H9 (cell line): ENCODE results near the gene GLS. TPM values are rescaled to one million over a fixed set of nuclear protein-coding genes. Genes with fewer than 3 reads are reported as not detected.

ENCODE experiments used
- DNase-seq: peaks from one replicate; pipeline ENCODE4 v3.0.0-alpha.2; 2017
- H2AFZ ChIP-seq: one replicate; pipeline ENCODE4 v1.6.1; 2013; ENCODE audit warnings: mild to moderate bottlenecking, low read length, control low read depth, moderate library complexity
- H2AK5ac ChIP-seq: 2 replicates; pipeline ENCODE4 v1.6.1; 2013; ENCODE audit warnings: low read length, control low read depth, mixed read lengths; ENCODE audit not compliant: insufficient read length
- H2BK120ac ChIP-seq: one replicate; pipeline ENCODE4 v1.6.1; 2013; ENCODE audit warnings: low read depth, mild to moderate bottlenecking, low read length, control low read depth, inconsistent platforms; ENCODE audit not compliant: poor library complexity, severe bottlenecking
- H2BK12ac ChIP-seq: 2 replicates; pipeline ENCODE4 v1.6.1; 2013; ENCODE audit warnings: low read length, control low read depth, mixed read lengths, low read depth; ENCODE audit not compliant: insufficient read length
- H2BK15ac ChIP-seq: 2 replicates; pipeline ENCODE4 v1.6.1; 2013; ENCODE audit warnings: low read depth, low read length, control low read depth
- H2BK20ac ChIP-seq: one replicate; pipeline ENCODE4 v1.6.1; 2013; ENCODE audit warnings: low read depth, mild to moderate bottlenecking, low read length, control low read depth, inconsistent platforms; ENCODE audit not compliant: poor library complexity, severe bottlenecking
- H2BK5ac ChIP-seq: 2 replicates; pipeline ENCODE4 v1.6.1; 2013; ENCODE audit warnings: low read length, control low read depth, mixed read lengths; ENCODE audit not compliant: insufficient read length
- H3K14ac ChIP-seq: 2 replicates; pipeline ENCODE4 v1.6.1; 2013; ENCODE audit warnings: low read length, control low read depth; ENCODE audit not compliant: insufficient read depth
- H3K18ac ChIP-seq: 2 replicates; pipeline ENCODE4 v1.6.1; 2013; ENCODE audit warnings: low read depth, mild to moderate bottlenecking, mixed read lengths, low read length, control low read depth; ENCODE audit not compliant: insufficient read length
- H3K23ac ChIP-seq: 2 replicates; pipeline ENCODE4 v1.6.1; 2013; ENCODE audit warnings: low read length, control low read depth, mixed read lengths, low read depth; ENCODE audit not compliant: insufficient read length
- H3K23me2 ChIP-seq: 2 replicates; pipeline ENCODE4 v1.6.1; 2013; ENCODE audit warnings: low read depth, mild to moderate bottlenecking, mixed read lengths, low read length, control low read depth; ENCODE audit not compliant: insufficient read length, poor library complexity, severe bottlenecking
- H3K27ac ChIP-seq: 2 replicates; pipeline ENCODE4 v1.5.1; 2013; ENCODE audit warnings: low read length, control low read depth, mixed read lengths, low read depth; ENCODE audit not compliant: insufficient read length
- H3K27me3 ChIP-seq: 2 replicates; pipeline ENCODE4 v1.6.1; 2013; ENCODE audit warnings: low read length, control low read depth, inconsistent platforms; ENCODE audit not compliant: insufficient read depth
- H3K4ac ChIP-seq: 2 replicates; pipeline ENCODE4 v1.6.1; 2013; ENCODE audit warnings: low read depth, mild to moderate bottlenecking, control low read depth, inconsistent platforms, low read length, moderate library complexity
- H3K4me1 ChIP-seq: 2 replicates; pipeline ENCODE4 v1.6.1; 2013; ENCODE audit warnings: low read length, control low read depth, inconsistent platforms; ENCODE audit not compliant: insufficient read depth
- H3K4me2 ChIP-seq: 2 replicates; pipeline ENCODE4 v1.6.1; 2013; ENCODE audit warnings: low read length, control low read depth, mixed read lengths; ENCODE audit not compliant: insufficient read length, insufficient read depth
- H3K56ac ChIP-seq: 2 replicates; pipeline ENCODE4 v1.6.1; 2013; ENCODE audit warnings: low read depth, mild to moderate bottlenecking, mixed read lengths, low read length, control low read depth; ENCODE audit not compliant: insufficient read length
- H3K79me1 ChIP-seq: 2 replicates; pipeline ENCODE4 v1.6.1; 2013; ENCODE audit warnings: low read depth, mild to moderate bottlenecking, moderate library complexity, low read length, control low read depth, inconsistent platforms; ENCODE audit not compliant: insufficient read depth, poor library complexity, severe bottlenecking
- H3K79me2 ChIP-seq: 2 replicates; pipeline ENCODE4 v1.6.1; 2013; ENCODE audit warnings: low read length, control low read depth, inconsistent platforms; ENCODE audit not compliant: insufficient read depth
- H3K9ac ChIP-seq: 2 replicates; pipeline ENCODE4 v1.6.1; 2013; ENCODE audit warnings: low read length, control low read depth, mixed read lengths; ENCODE audit not compliant: insufficient read length; ENCODE audit errors: extremely low read depth
- H3K9me3 ChIP-seq: one replicate; pipeline ENCODE4 v1.6.1; 2013; ENCODE audit warnings: low read depth, low read length, inconsistent platforms; ENCODE audit not compliant: control insufficient read depth
- H3T11ph ChIP-seq: one replicate; pipeline ENCODE4 v1.6.1; 2013; ENCODE audit warnings: mild to moderate bottlenecking, low read length, control low read depth, inconsistent platforms
- H4K20me1 ChIP-seq: one replicate; pipeline ENCODE4 v1.6.1; 2013; ENCODE audit not compliant: control insufficient read depth, insufficient read length, insufficient read depth
- H4K5ac ChIP-seq: 2 replicates; pipeline ENCODE4 v1.6.1; 2013; ENCODE audit warnings: low read depth, mild to moderate bottlenecking, mixed read lengths, low read length, control low read depth; ENCODE audit not compliant: insufficient read length
- H4K8ac ChIP-seq: replicated peaks from 2 replicates; pipeline ENCODE4 v1.6.1; 2013; ENCODE audit warnings: low read length, control low read depth, mixed read lengths, low read depth; ENCODE audit not compliant: insufficient read length
- H4K91ac ChIP-seq: 2 replicates; pipeline ENCODE4 v1.6.1; 2013; ENCODE audit warnings: low read depth, mild to moderate bottlenecking, moderate library complexity, mixed read lengths, low read length, control low read depth; ENCODE audit not compliant: insufficient read length
- H3K27ac Mint-ChIP-seq, 3 experiments: 2 replicates in 2 of 3; 3 replicates in 1 of 3; pipeline ENCODE4 v1.8.0; 2020 to 2021; ENCODE audit warnings: mixed read lengths in 3 of 3, mild to moderate bottlenecking in 1 of 3, moderate library complexity in 1 of 3
- H3K27me3 Mint-ChIP-seq: 2 replicates; pipeline ENCODE4 v1.8.0; 2021; ENCODE audit warnings: low read depth, mild to moderate bottlenecking, moderate library complexity, mixed read lengths
- H3K36me3 Mint-ChIP-seq, 3 experiments: 2 replicates in 2 of 3; 3 replicates in 1 of 3; pipeline ENCODE4 v1.8.0; 2020 to 2021; ENCODE audit warnings: low read depth in 3 of 3, mixed read lengths in 3 of 3; ENCODE audit not compliant: insufficient read depth in 1 of 3
- H3K4me1 Mint-ChIP-seq, 2 experiments: 2 replicates each; pipeline ENCODE4 v1.8.0; 2020; ENCODE audit warnings: mixed read lengths in 2 of 2
- H3K4me3 Mint-ChIP-seq, 2 experiments: 2 replicates in 1 of 2; 3 replicates in 1 of 2; pipeline ENCODE4 v1.8.0; 2020 to 2021; ENCODE audit warnings: mild to moderate bottlenecking in 2 of 2, mixed read lengths in 2 of 2, moderate library complexity in 1 of 2
- H3K9me3 Mint-ChIP-seq, 2 experiments: 2 replicates in 1 of 2; 3 replicates in 1 of 2; pipeline ENCODE4 v1.8.0; 2020; ENCODE audit warnings: mild to moderate bottlenecking in 2 of 2, mixed read lengths in 2 of 2, moderate library complexity in 1 of 2
- WGBS: extraction: QIAGEN DNeasy Blood & Tissue Kit; methylation state at CpG from one replicate; pipeline ENCODE4 v1.1.7; 2013; ENCODE audit warnings: missing lambda C conversion rate, low lambda C conversion rate, mixed read lengths; ENCODE audit not compliant: insufficient read length; ENCODE audit errors: extremely low coverage; 5-methylcytosine and 5-hydroxymethylcytosine counted together
- total RNA-seq: library from RNA; stranded (reverse); gene quantifications from 2 replicates; pipeline ENCODE4 v1.2.1, GENCODE V29; 2021
- TF ChIP-seq, protein P1 (sequence below): fragments of 200-600 bp; sonication (generic); conservative IDR thresholded peaks from 3 replicates; pipeline ENCODE4 v1.8.0; 2021; ENCODE audit warnings: antibody characterized with exemption, mild to moderate bottlenecking

GLS gene
- total RNA-seq, 1 experiment from 2014 or later, result 69.3 TPM

DNA sequence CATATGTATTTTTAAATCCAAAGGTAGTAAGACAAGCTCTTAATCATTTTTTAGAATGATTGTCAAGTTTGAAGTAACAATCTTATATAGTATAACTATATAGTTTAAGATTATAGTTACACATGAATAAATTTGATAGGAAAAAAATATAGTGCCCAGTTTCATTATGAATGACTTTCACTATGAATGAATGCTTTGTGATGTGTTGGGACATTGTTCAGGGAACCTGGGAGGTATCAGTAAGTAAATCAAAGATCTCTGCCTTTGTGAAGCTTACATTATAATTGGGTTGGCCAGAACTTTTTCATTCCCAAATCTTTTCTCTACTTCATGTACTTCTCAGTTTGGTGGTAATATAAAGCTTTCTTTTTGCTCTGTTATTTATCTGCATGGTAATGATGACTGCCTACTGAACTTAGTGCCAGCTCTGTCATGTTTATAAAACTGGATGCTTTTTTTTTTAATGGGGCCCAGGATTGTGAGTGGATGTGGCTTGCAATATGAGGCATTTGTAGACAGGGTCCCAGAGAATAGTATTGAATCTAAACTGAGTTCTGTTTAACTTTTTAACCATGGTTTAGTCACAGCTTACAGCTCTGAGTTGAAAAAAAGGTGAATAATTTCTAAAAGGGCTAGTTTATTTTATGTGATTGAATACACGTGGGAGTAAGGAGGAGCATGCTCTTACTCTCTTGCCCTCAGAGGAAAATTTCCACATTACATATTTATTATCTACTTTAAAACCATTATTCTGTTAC, 23.3 kb downstream of the GLS start:
- Histone ChIP-seq H4K8ac (no peak overlapping the region), H3K27me3 (no peaks in the 10 kb centered on the region), H3K4me1 (no peaks in the 10 kb centered on the region), H3K23ac (no peak overlapping the region), H3K23me2 (no peaks in the 10 kb centered on the region), H4K20me1 (no peaks in the 10 kb centered on the region), H3K4ac (no peak overlapping the region), H3K9me3 (no peaks in the 10 kb centered on the region), H2BK120ac (no peak overlapping the region), H3K79me2 (no peaks in the 10 kb centered on the region), H3K27ac (no peak overlapping the region), H3T11ph (no peak overlapping the region), H4K5ac (no peak overlapping the region), H3K4me2 (no peak overlapping the region), H3K18ac (no peak overlapping the region), H2AFZ (no peak overlapping the region), H2BK5ac (no peak overlapping the region), H2AK5ac (no peak overlapping the region), H3K56ac (no peak overlapping the region), H4K91ac (no peak overlapping the region), H2BK20ac (no peak overlapping the region), H2BK15ac (no peak overlapping the region), H3K79me1 (no peaks in the 10 kb centered on the region), H3K9ac (no peak overlapping the region), H3K14ac (no peak overlapping the region), H2BK12ac (no peak overlapping the region)
- H3K4me1 Mint-ChIP-seq, result peaks cover 12% of the 10 kb centered on the region in 2 experiments
- peak overlapping the region in 1 of 3 experiments; percentile 45; a peak in 2 of 7 replicates for H3K27ac Mint-ChIP-seq
- no peaks in the 10 kb centered on the region for H3K9me3 Mint-ChIP-seq
- peaks cover 5 to 16% (median 16%) of the 10 kb centered on the region in 3 experiments; a peak in 6 of 7 replicates for H3K36me3 Mint-ChIP-seq
- TF ChIP-seq, protein P1, sequence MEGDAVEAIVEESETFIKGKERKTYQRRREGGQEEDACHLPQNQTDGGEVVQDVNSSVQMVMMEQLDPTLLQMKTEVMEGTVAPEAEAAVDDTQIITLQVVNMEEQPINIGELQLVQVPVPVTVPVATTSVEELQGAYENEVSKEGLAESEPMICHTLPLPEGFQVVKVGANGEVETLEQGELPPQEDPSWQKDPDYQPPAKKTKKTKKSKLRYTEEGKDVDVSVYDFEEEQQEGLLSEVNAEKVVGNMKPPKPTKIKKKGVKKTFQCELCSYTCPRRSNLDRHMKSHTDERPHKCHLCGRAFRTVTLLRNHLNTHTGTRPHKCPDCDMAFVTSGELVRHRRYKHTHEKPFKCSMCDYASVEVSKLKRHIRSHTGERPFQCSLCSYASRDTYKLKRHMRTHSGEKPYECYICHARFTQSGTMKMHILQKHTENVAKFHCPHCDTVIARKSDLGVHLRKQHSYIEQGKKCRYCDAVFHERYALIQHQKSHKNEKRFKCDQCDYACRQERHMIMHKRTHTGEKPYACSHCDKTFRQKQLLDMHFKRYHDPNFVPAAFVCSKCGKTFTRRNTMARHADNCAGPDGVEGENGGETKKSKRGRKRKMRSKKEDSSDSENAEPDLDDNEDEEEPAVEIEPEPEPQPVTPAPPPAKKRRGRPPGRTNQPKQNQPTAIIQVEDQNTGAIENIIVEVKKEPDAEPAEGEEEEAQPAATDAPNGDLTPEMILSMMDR, result no peak
- no peak overlapping the region for H3K4me3 Mint-ChIP-seq
- DNase-seq, result no peak
- no peaks in the 10 kb centered on the region for H3K27me3 Mint-ChIP-seq
- no CpG with 5 or more reads among the region's 1 CpG for WGBS
